ENCODE data around the gene FOXN3. TPM values are rescaled to one million over a fixed set of nuclear protein-coding genes. Genes with fewer than 3 reads are reported as not detected.

FOXN3 gene
- total and polyA plus RNA-seq, 2 donors (not counting 3 experiments of a cell fraction or from before 2014, with no cell fraction given), result 16.9 to 41.8 TPM

DNA sequence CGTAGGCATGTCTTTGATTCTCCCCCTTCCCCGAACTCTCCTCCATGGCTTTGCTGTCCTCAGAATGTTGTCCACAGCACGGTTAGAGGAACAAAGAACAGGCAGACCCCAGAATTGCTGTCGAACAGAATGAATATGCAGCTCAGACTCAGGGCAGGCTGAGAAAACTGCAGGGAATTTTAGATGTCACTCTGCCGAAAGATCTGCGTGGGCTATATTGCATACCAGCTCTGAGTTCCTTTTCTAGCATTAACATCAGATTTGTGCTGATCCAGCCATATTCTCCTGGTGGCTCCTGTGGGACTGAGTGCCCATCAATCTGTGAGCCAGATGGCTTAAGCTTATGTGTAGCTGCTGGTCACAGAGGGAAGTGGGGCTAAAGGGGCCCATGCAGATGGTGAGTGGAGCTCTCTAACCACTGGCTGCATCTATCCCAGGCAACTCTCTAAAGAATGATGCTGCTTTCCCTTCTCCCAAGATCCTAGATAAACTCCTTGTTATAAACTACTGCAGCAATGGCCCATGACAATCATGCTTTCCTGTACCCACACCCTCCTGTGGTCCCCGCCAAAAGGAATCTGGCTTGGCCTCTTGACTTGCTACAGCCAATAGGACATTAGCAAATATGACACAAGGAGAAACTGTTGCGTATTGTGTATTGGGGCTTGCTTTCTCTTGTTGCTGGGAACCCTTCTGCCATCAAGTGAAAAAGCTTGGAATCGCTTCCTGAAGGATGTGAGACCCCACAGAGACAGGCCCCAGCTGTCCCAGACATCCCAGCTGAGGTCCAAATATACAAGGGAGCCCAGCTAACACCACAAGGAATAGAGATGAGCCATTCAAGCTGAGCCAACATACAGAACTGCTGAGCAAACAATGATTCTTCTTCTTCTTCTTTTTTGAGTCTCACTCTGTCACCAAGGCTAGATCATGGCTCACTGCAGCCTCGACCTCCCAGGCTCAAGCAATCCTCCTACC, 101.3 kb downstream of the FOXN3 start:
- Histone ChIP-seq H3K27ac (ENCODE audit: insufficient read depth, low read depth, low read length) (no peak overlapping the region), H3K27me3 (ENCODE audit: control insufficient read depth in 2 of 2, insufficient read depth in 2 of 2, low read length in 2 of 2) (no peaks in the 10 kb centered on the region), H3K4me3 (replicated peaks in 1 of 3; ENCODE audit: insufficient read depth in 1 of 3, low read depth in 1 of 3, low read length in 3 of 3) (no peak overlapping the region), H3K79me2 (ENCODE audit: control insufficient read depth, insufficient read depth, low read length) (no peaks in the 10 kb centered on the region), H3K36me3 (ENCODE audit: control insufficient read depth in 2 of 2, extremely low read depth in 1 of 2, insufficient read depth in 2 of 2, low read length in 2 of 2) (no peaks in the 10 kb centered on the region), H3K9me1 (replicated peaks; ENCODE audit: control insufficient read depth, extremely low read depth, insufficient read depth, low read length) (no peaks in the 10 kb centered on the region), H3K4me1 (ENCODE audit: control insufficient read depth, extremely low read depth, insufficient read depth, low read length) (no peaks in the 10 kb centered on the region), H3K4me2 (ENCODE audit: insufficient read depth, low read length) (no peak overlapping the region), H4K20me1 (replicated peaks; ENCODE audit: control insufficient read depth, extremely low read depth, insufficient read depth, low read length) (no peaks in the 10 kb centered on the region), H3K9me3 (replicated peaks; ENCODE audit: control insufficient read depth, insufficient read depth, low read length) (no peaks in the 10 kb centered on the region), H2AFZ (ENCODE audit: low read depth, low read length) (no peak overlapping the region), H3K9ac (replicated peaks; ENCODE audit: extremely low read depth, insufficient read depth, low read length) (no peak overlapping the region)
- DNase-seq (ENCODE audit: low read depth, low spot score) (no peak), FAIRE-seq (no peak)
- BruUV-seq (replicated peaks), result no TSS peak
- POLR2A ChIA-PET, result no interaction called here
- intact Hi-C loops (cut with micrococcal nuclease), result no loop called here
- dilution Hi-C loops (cut with MboI; ENCODE audit: extremely low pct_ligation_motif_present, low sequenced_read_pairs), result no loop called here
- CTCF ChIA-PET, result interaction anchor here (1.7 kb wide), 1 partner anchor 11 kb away, joined by 11 read pairs; no protein-coding TSS in a partner anchor
- TF ChIP-seq MYC (IDR thresholded peaks at IDR 0.05; ENCODE audit: low read depth, low read length) (no peak), EZH2 (IDR thresholded peaks at IDR 0.05; ENCODE audit: borderline replicate concordance, low read depth, low read length, severe bottlenecking) (no peak), FOS (IDR thresholded peaks at IDR 0.05; ENCODE audit: borderline replicate concordance, insufficient read depth, low read length) (no peak), GATA2 (IDR thresholded peaks at IDR 0.05; ENCODE audit: insufficient read depth, insufficient read length, low read depth, low read length) (no peak), POLR2AphosphoS5 (IDR thresholded peaks at IDR 0.05; ENCODE audit: insufficient read depth, low read depth, low read length) (no peak)
- TF ChIP-seq, protein P1, sequence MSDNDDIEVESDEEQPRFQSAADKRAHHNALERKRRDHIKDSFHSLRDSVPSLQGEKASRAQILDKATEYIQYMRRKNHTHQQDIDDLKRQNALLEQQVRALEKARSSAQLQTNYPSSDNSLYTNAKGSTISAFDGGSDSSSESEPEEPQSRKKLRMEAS (IDR thresholded peaks at IDR 0.05; ENCODE audit: insufficient read depth, insufficient read length), result no peak
